HepG2 (cell line): ENCODE results near the gene SHF. TPM values are rescaled to one million over a fixed set of nuclear protein-coding genes. Genes with fewer than 3 reads are reported as not detected.

Source experiments
- ATAC-seq: fragments of 200-7000 bp; cut with Tn5 transposase; 3 replicates; pipeline ENCODE4 v1.9.1; 2020; ENCODE audit warnings: mild to moderate bottlenecking, moderate library complexity
- BruUV-seq: library from RNA; stranded (reverse); fragments of 400-500 nt; replicated peaks from 2 replicates; lab custom pipeline; 2021; lab: Mats Ljungman, UMichigan
- CTCF ChIA-PET: fragments of 300-600 bp; formaldehyde crosslinking; extraction: SDS; loops from one replicate; lab custom pipeline; 2021; ENCODE audit warnings: low total read pairs, inconsistent platforms, low intra/inter-chr PET ratio; lab: Yijun Ruan, JAX
- POLR2A ChIA-PET: fragments of 350-600 bp; sonication (Branson Sonifier 250); formaldehyde crosslinking; loops from one replicate; lab custom pipeline; 2020; ENCODE audit warnings: antibody characterized with exemption, inconsistent platforms; lab: Yijun Ruan, JAX
- DNase-seq: peaks from one replicate; pipeline ENCODE4 v3.0.0-alpha.2; 2015; ENCODE audit warnings: low spot score
- FAIRE-seq: peaks from 3 replicates; lab custom pipeline; 2011; peaks lifted over from hg19 to GRCh38; lab: Jason Lieb, UNC
- H2AFZ ChIP-seq: one replicate; pipeline ENCODE4 v1.6.1; 2011; ENCODE audit warnings: low read length, inconsistent platforms
- H3K27ac ChIP-seq: fragments of 300-600 bp; 3 replicates; pipeline ENCODE4 v1.8.0; 2011; ENCODE audit warnings: mixed run types, mild to moderate bottlenecking, mixed read lengths, low read length, inconsistent platforms; ENCODE audit not compliant: insufficient read depth; ENCODE audit errors: extremely low read length
- H3K27me3 ChIP-seq, 2 experiments: fragments of 200-600 bp in 1 of 2; 2 replicates in 1 of 2; 3 replicates in 1 of 2; pipeline versions ENCODE4 v1.6.0 to v1.8.0; 2011; ENCODE audit warnings: low read length in 2 of 2, mild to moderate bottlenecking in 2 of 2, moderate library complexity in 2 of 2, inconsistent platforms in 1 of 2; ENCODE audit not compliant: insufficient read depth in 2 of 2, control insufficient read depth in 1 of 2
- H3K36me3 ChIP-seq, 2 experiments: fragments of 200-600 bp in 1 of 2; replicated peaks in 1 of 2; 2 replicates in 1 of 2; 3 replicates in 1 of 2; pipeline versions ENCODE4 v1.5.1 to v1.8.0; 2011; ENCODE audit warnings: low read length in 2 of 2, inconsistent platforms in 1 of 2; ENCODE audit not compliant: insufficient read depth in 2 of 2, control insufficient read depth in 1 of 2
- H3K4me1 ChIP-seq: 2 replicates; pipeline ENCODE4 v1.5.1; 2012; ENCODE audit warnings: low read length, inconsistent platforms; ENCODE audit not compliant: insufficient read depth
- H3K4me2 ChIP-seq: 2 replicates; pipeline ENCODE4 v1.6.0; 2011; ENCODE audit warnings: low read depth, low read length, inconsistent platforms
- H3K4me3 ChIP-seq, 3 experiments: fragments of 200-600 bp in 1 of 3; sonication (generic), shearing (Covaris generic) in 1 of 3; replicated peaks in 1 of 3; 2 replicates each; pipeline ENCODE4 v1.5.1; 2011 to 2016; ENCODE audit warnings: low read length in 3 of 3, inconsistent platforms in 2 of 3, low read depth in 2 of 3, mild to moderate bottlenecking in 2 of 3, control low read depth in 1 of 3, mixed read lengths in 1 of 3; ENCODE audit not compliant: insufficient read depth in 1 of 3
- H3K79me2 ChIP-seq: one replicate; pipeline ENCODE4 v1.6.1; 2011; ENCODE audit warnings: low read length, inconsistent platforms; ENCODE audit not compliant: insufficient read depth
- H3K9ac ChIP-seq: 2 replicates; pipeline ENCODE4 v1.6.0; 2011; ENCODE audit warnings: mild to moderate bottlenecking, low read depth, low read length, inconsistent platforms; ENCODE audit not compliant: insufficient read depth
- H3K9me3 ChIP-seq: 2 replicates; pipeline ENCODE4 v1.5.1; 2012; ENCODE audit warnings: mild to moderate bottlenecking, low read length
- H4K20me1 ChIP-seq: 2 replicates; pipeline ENCODE4 v1.6.0; 2011; ENCODE audit warnings: inconsistent platforms, mild to moderate bottlenecking, low read length, moderate library complexity; ENCODE audit not compliant: insufficient read depth
- ATF6 ChIP-seq: sonication (generic); formaldehyde crosslinking; conservative IDR thresholded peaks from 2 replicates; pipeline ENCODE4 v1.4.0; 2020; ENCODE audit warnings: missing genetic modification reagents
- CENPX ChIP-seq: sonication (generic); formaldehyde crosslinking; IDR thresholded peaks from 2 replicates; pipeline ENCODE4 v1.9.0; 2021; ENCODE audit warnings: mild to moderate bottlenecking, missing genetic modification reagents, moderate library complexity
- GFI1 ChIP-seq: sonication (generic); formaldehyde crosslinking; IDR thresholded peaks from 2 replicates; pipeline ENCODE4 v1.5.0; 2020; ENCODE audit warnings: missing genetic modification reagents, mild to moderate bottlenecking, borderline replicate concordance
- HOXA9 ChIP-seq: sonication (generic); formaldehyde crosslinking; IDR thresholded peaks from 2 replicates; pipeline ENCODE4 v1.8.1; 2022; ENCODE audit warnings: missing genetic modification reagents, mild to moderate bottlenecking, moderate library complexity, borderline replicate concordance
- IRX3 ChIP-seq: sonication (generic); formaldehyde crosslinking; IDR thresholded peaks from 2 replicates; pipeline ENCODE4 v1.8.1; 2023; ENCODE audit warnings: mild to moderate bottlenecking, low read depth, missing genetic modification reagents, borderline replicate concordance
- KLF6 ChIP-seq: IDR thresholded peaks from 2 replicates; pipeline ENCODE4 v1.8.0; 2016; ENCODE audit warnings: missing biosample characterization, missing genetic modification reagents
- MYC ChIP-seq: sonication (generic); formaldehyde crosslinking; IDR thresholded peaks from 2 replicates; pipeline ENCODE4 v1.9.0; 2021; ENCODE audit warnings: missing genetic modification reagents, borderline replicate concordance
- NFYC ChIP-seq: IDR thresholded peaks from 2 replicates; pipeline ENCODE4 v1.6.1; 2016; ENCODE audit warnings: missing genetic modification reagents, missing compliant biosample characterization
- PITX1 ChIP-seq: sonication (generic); formaldehyde crosslinking; IDR thresholded peaks from 2 replicates; pipeline ENCODE4 v1.5.1; 2020; ENCODE audit warnings: mild to moderate bottlenecking, missing genetic modification reagents
- UBTF ChIP-seq: sonication (generic); formaldehyde crosslinking; IDR thresholded peaks from 2 replicates; pipeline ENCODE4 v1.4.0; 2020; ENCODE audit warnings: mild to moderate bottlenecking, missing genetic modification reagents
- YY1 ChIP-seq: IDR thresholded peaks from 2 replicates; pipeline ENCODE4 v1.6.1; 2011; ENCODE audit warnings: low read length, low read depth, moderate library complexity, mild to moderate bottlenecking; ENCODE audit not compliant: insufficient read depth, insufficient replicate concordance
- ZBTB25 ChIP-seq: IDR thresholded peaks from 2 replicates; pipeline ENCODE4 v1.6.1; 2018; ENCODE audit warnings: missing genetic modification reagents
- ZFP36L1 ChIP-seq: sonication (generic); formaldehyde crosslinking; IDR thresholded peaks from 2 replicates; pipeline ENCODE4 v1.8.0; 2022; ENCODE audit warnings: mild to moderate bottlenecking, missing genetic modification reagents, moderate library complexity
- ZNF207 ChIP-seq: fragments of 450-650 bp; IDR thresholded peaks from 2 replicates; pipeline ENCODE4 v1.6.1; 2016; ENCODE audit warnings: antibody characterized with exemption, borderline replicate concordance
- ZNF263 ChIP-seq: sonication (generic); formaldehyde crosslinking; IDR thresholded peaks from 2 replicates; pipeline ENCODE4 v1.4.0; 2020; ENCODE audit warnings: missing genetic modification reagents
- ZNF530 ChIP-seq: sonication (generic); formaldehyde crosslinking; IDR thresholded peaks from 2 replicates; pipeline ENCODE4 v1.5.0; 2020; ENCODE audit warnings: low read depth, mild to moderate bottlenecking, missing genetic modification reagents
- ZNF556 ChIP-seq: sonication (generic); formaldehyde crosslinking; IDR thresholded peaks from 2 replicates; pipeline ENCODE4 v1.4.0; 2020; ENCODE audit warnings: mild to moderate bottlenecking, missing genetic modification reagents, borderline replicate concordance
- ZNF670 ChIP-seq: sonication (generic); formaldehyde crosslinking; IDR thresholded peaks from 2 replicates; pipeline ENCODE4 v1.8.0; 2022; ENCODE audit warnings: mild to moderate bottlenecking, missing genetic modification reagents, borderline replicate concordance
- ZNF75D ChIP-seq: sonication (generic); formaldehyde crosslinking; IDR thresholded peaks from 2 replicates; pipeline ENCODE4 v1.8.1; 2023; ENCODE audit warnings: missing genetic modification reagents, mild to moderate bottlenecking, borderline replicate concordance
- ZNF780A ChIP-seq: sonication (generic); formaldehyde crosslinking; IDR thresholded peaks from 2 replicates; pipeline ENCODE4 v1.8.0; 2022; ENCODE audit warnings: mild to moderate bottlenecking, missing genetic modification reagents, moderate library complexity
- WGBS: methylation state at CpG from one replicate; pipeline ENCODE4 v1.1.6; 2017; ENCODE audit warnings: low lambda C conversion rate; 5-methylcytosine and 5-hydroxymethylcytosine counted together
- in situ Hi-C: cut with HindIII; loops from 2 replicates; pipeline ENCODE4 v1.10.0; 2017; ENCODE audit warnings: low pct_unique_long_range_greater_than_20kb; ENCODE audit not compliant: extremely low pct_ligation_motif_present
- intact Hi-C: fragments of 100-400 bp; cut with micrococcal nuclease; formaldehyde crosslinking; loops from one replicate; pipeline ENCODE4 v1.10.0; 2022; ENCODE audit not compliant: unreplicated experiment
- polyA plus RNA-seq, 8 experiments: library from polyadenylated mRNA; depleted of rRNA in 3 of 8; stranded (reverse) in 7 of 8; unstranded in 1 of 8; fragments of >200 nt; fragmentation: Illumina TruSeq in 4 of 8; extraction: Trizol in 4 of 8; gene quantifications; 2 replicates each; pipeline versions ENCODE4 v1.2.1 to v1.2.3, GENCODE V29; 2011 to 2016; ENCODE audit warnings: low read depth in 4 of 8, missing spikeins in 1 of 8, mixed read lengths in 1 of 8; ENCODE audit not compliant: insufficient read depth in 1 of 8
- total RNA-seq, 5 experiments: library from RNA; depleted of rRNA; stranded (reverse); fragments of >200 nt; fragmentation: Illumina TruSeq; extraction: Trizol; gene quantifications; 2 replicates each; pipeline ENCODE4 v1.2.3, GENCODE V29; 2016; ENCODE audit warnings: low read depth in 1 of 5

SHF gene
- total and polyA plus RNA-seq, 2 of the 13 experiments (the other 11 are each of a cell fraction or from before 2014, with no cell fraction given): 20.9 to 25.5 TPM

DNA sequence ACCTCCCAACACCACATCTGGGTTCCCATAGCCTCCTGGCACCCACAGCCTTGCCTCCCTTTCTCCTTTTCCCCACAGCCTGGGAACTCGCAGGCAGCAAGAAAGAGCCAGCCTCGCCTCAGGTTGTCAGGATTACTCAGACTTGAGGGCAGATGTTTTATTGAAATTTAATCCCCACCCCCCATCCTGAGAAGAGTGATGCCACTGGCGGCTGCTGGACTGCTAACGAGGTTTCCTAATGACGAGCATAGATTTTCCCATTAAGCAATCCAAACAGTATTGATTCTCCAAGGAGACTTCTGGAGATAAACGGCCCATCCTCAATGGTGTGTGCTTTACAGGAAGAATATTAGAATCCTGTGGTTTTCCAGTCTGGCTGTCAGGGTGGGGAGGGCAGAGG is 13.7 kb downstream of the SHF start:
- 0 out of 2 replicates have a peak, but pooled peaks cover 2% of the 10 kb centered on the region for H4K20me1 ChIP-seq
- H3K9ac ChIP-seq: no peak overlapping the region
- no peak overlapping the region for H3K27ac ChIP-seq
- POLR2A ChIA-PET: no interaction called here
- in situ Hi-C loops (no loop called here), intact Hi-C loops (no loop called here)
- no peaks in the 10 kb centered on the region for H3K9me3 ChIP-seq
- H3K4me1 ChIP-seq: no peaks in the 10 kb centered on the region
- WGBS: 96% methylated on average over 6 of the region's 6 CpGs
- ATAC-seq (no peak), DNase-seq (no peak), FAIRE-seq (no peak)
- CTCF ChIA-PET: no interaction called here
- H3K79me2 ChIP-seq: peaks cover 4% of the 10 kb centered on the region
- BruUV-seq: no TSS peak
- H3K27me3 ChIP-seq: no peaks in the 10 kb centered on the region
- peaks cover 23 to 67% of the 10 kb centered on the region in 2 experiments for H3K36me3 ChIP-seq
- no peak for TF ChIP-seq GFI1 (CRISPR knock-in tag)
- TF ChIP-seq ZNF75D (CRISPR knock-in tag): no peak
- no peak for TF ChIP-seq ZNF556 (CRISPR knock-in tag)
- no peak for TF ChIP-seq ZNF670 (CRISPR knock-in tag)
- TF ChIP-seq ZFP36L1: no peak
- TF ChIP-seq ZNF530 (CRISPR knock-in tag): no peak
- no peak for TF ChIP-seq ZNF207
- TF ChIP-seq KLF6 (CRISPR knock-in tag): no peak
- TF ChIP-seq ZBTB25 (CRISPR knock-in tag): no peak
- no peak for TF ChIP-seq PITX1 (CRISPR knock-in tag)
- no peak for TF ChIP-seq NFYC (CRISPR knock-in tag)
- TF ChIP-seq CENPX (CRISPR knock-in tag): no peak
- TF ChIP-seq ZNF263 (CRISPR knock-in tag): no peak
- no peak for TF ChIP-seq ZNF780A
- no peak for TF ChIP-seq IRX3 (CRISPR knock-in tag)
- no peak for TF ChIP-seq HOXA9 (CRISPR knock-in tag)
- no peak for TF ChIP-seq YY1
- TF ChIP-seq UBTF (CRISPR knock-in tag): no peak
- no peak for TF ChIP-seq MYC (CRISPR knock-in tag)
- TF ChIP-seq ATF6: no peak
- no peak overlapping the region for H3K4me2 ChIP-seq
- no peak overlapping the region for H2AFZ ChIP-seq
- H3K4me3 ChIP-seq: no peak overlapping the region
